Globus pallidus (tissue), 1 donor: ENCODE results near the gene FRMD4A.
A peak's percentile ranks its signal among the peaks of the same experiment; 100 is the strongest.

ENCODE experiments used
- DNase-seq: peaks from one replicate; pipeline ENCODE4 v3.0.0-alpha.2; 2015; ENCODE audit warnings: low spot score

The FRMD4A gene

GRCh38 chr10:13701157-13701919 lies 629.4 kb downstream of the FRMD4A start:
- no peak for DNase-seq

GRCh38 chr10:13700473-13701144 lies 630.1 kb downstream of the FRMD4A start:
- no peak for DNase-seq

- DNase-seq = no peak
Observed at GRCh38 chr10:13699216-13699615, 631.5 kb downstream of the FRMD4A start.

GRCh38 chr10:13698217-13698616 lies 632.5 kb downstream of the FRMD4A start:
- no peak for DNase-seq

GRCh38 chr10:13696071-13696470 lies 634.7 kb downstream of the FRMD4A start:
- DNase-seq = no peak

GRCh38 chr10:13695588-13695987 lies 635.1 kb downstream of the FRMD4A start:
- DNase-seq = no peak

- no peak for DNase-seq
Observed at GRCh38 chr10:13693783-13694700, 636.7 kb downstream of the FRMD4A start.

GRCh38 chr10:13690281-13690825 lies 640.4 kb downstream of the FRMD4A start:
- DNase-seq = no peak

GRCh38 chr10:13686331-13686752 lies 644.4 kb downstream of the FRMD4A start:
- DNase-seq = peak; percentile 34

- no peak for DNase-seq
Observed at GRCh38 chr10:13685885-13686284, 644.8 kb downstream of the FRMD4A start.

- no peak for DNase-seq
Observed at GRCh38 chr10:13684806-13685482, 645.8 kb downstream of the FRMD4A start.

- peak; percentile 77 for DNase-seq
Observed at GRCh38 chr10:13684252-13684791, 646.4 kb downstream of the FRMD4A start.

GRCh38 chr10:13683017-13683416 lies 647.7 kb downstream of the FRMD4A start:
- DNase-seq = no peak

- DNase-seq = no peak
Observed at GRCh38 chr10:13681960-13682359, 648.8 kb downstream of the FRMD4A start.

- no peak for DNase-seq
Observed at GRCh38 chr10:13681528-13681927, 649.2 kb downstream of the FRMD4A start.

GRCh38 chr10:13681095-13681494 lies 649.6 kb downstream of the FRMD4A start:
- DNase-seq = no peak

- DNase-seq = no peak
Observed at GRCh38 chr10:13678101-13678843, 652.5 kb downstream of the FRMD4A start.

GRCh38 chr10:13674645-13675588 lies 655.8 kb downstream of the FRMD4A start:
- DNase-seq = no peak

GRCh38 chr10:13673156-13673555 lies 657.6 kb downstream of the FRMD4A start:
- DNase-seq = no peak
